Osteoblast (primary cell): ENCODE data around the gene HDAC4. TPM values are rescaled to one million over a fixed set of nuclear protein-coding genes. Genes with fewer than 3 reads are reported as not detected.

Experiments
- DNase-seq: peaks from one replicate; pipeline ENCODE4 v3.0.0; 2011; ENCODE audit warnings: low spot score, mixed read lengths; ENCODE audit not compliant: insufficient read length; ENCODE audit errors: missing footprints
- H2AFZ ChIP-seq: 2 replicates; pipeline ENCODE4 v1.6.0; 2011; ENCODE audit warnings: mild to moderate bottlenecking, low read length
- H3K27ac ChIP-seq: 2 replicates; pipeline ENCODE4 v1.5.1; 2011; ENCODE audit warnings: mild to moderate bottlenecking, low read depth, low read length, moderate library complexity
- H3K27me3 ChIP-seq: 2 replicates; pipeline ENCODE4 v1.6.0; 2012; ENCODE audit warnings: mild to moderate bottlenecking, control low read depth, inconsistent platforms, low read length, moderate library complexity; ENCODE audit not compliant: insufficient read depth
- H3K36me3 ChIP-seq: 2 replicates; pipeline ENCODE4 v1.5.1; 2011; ENCODE audit warnings: mild to moderate bottlenecking, low read length, control low read depth, moderate library complexity; ENCODE audit not compliant: insufficient read depth
- H3K4me1 ChIP-seq: 2 replicates; pipeline ENCODE4 v1.5.1; 2011; ENCODE audit warnings: mild to moderate bottlenecking, low read length, control low read depth, moderate library complexity; ENCODE audit not compliant: insufficient read depth
- H3K4me2 ChIP-seq: 2 replicates; pipeline ENCODE4 v1.6.0; 2011; ENCODE audit warnings: mild to moderate bottlenecking, low read length; ENCODE audit not compliant: insufficient read depth
- H3K4me3 ChIP-seq: fragments of 200-600 bp; sonication (generic); 3 replicates; pipeline ENCODE4 v1.5.1; 2012; ENCODE audit warnings: mild to moderate bottlenecking, low read length, inconsistent platforms; ENCODE audit not compliant: insufficient read depth
- H3K79me2 ChIP-seq: 2 replicates; pipeline ENCODE4 v1.6.0; 2012; ENCODE audit warnings: mild to moderate bottlenecking, low read length, control low read depth, inconsistent platforms; ENCODE audit not compliant: insufficient read depth
- H3K9me3 ChIP-seq: 2 replicates; pipeline ENCODE4 v1.5.1; 2011; ENCODE audit warnings: low read depth, low read length, control low read depth
- H4K20me1 ChIP-seq: 2 replicates; pipeline ENCODE4 v1.6.0; 2012; ENCODE audit warnings: mild to moderate bottlenecking, low read length, control low read depth; ENCODE audit not compliant: insufficient read depth
- total RNA-seq: library from RNA; depleted of rRNA; stranded (reverse); fragments of >200 nt; gene quantifications from 2 replicates; pipeline ENCODE4 v1.2.3, GENCODE V29; 2012
- TF ChIP-seq, protein P1 (sequence below): IDR thresholded peaks from 2 replicates; pipeline ENCODE4 v1.5.1; 2011; ENCODE audit warnings: mild to moderate bottlenecking, low read depth, low read length, moderate library complexity; ENCODE audit errors: extremely low read depth

The HDAC4 gene
- total RNA-seq, 1 donor = 30.8 TPM

DNA sequence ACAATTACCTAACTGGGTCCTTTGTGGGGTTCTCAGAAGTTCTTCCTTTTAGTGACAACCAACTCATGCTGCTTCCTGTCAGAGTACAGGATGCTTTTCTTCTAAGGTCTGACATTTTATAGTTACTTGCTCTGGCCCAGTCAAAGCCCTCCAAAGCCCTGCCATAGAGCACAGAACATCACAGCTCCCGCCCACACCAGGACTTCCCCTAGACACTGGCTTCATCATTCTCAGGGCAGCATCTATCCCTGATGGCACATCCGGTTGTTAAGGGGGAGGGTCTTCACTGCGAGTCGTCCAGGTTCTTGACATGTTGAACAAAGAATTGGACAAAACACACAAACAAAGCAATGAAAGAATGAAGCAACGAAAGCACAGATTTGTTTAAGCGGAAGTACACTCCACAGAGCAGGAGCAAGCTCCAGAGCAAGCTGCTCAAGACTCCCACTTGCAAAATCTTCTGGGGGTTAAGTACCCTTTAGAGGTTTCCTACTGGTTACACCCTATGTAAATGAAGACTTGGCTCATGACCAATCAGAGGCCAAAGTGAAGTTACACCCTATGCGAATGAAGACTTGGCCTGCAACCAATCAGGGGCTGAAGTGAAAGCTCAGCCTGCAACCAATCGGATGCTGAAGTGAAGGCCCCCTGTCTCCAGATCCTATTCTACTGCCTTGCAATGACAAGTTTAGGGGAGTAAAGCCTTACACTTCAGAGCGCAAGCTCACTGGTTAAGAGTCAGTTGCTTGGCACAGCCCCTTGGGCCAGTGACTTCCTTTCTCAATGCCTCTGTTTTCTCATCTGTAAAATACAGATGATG, 79.0 kb downstream of the HDAC4 start:
- peaks cover 16% of the 10 kb centered on the region for H3K79me2 ChIP-seq
- H3K9me3 ChIP-seq = no peaks in the 10 kb centered on the region
- no peak overlapping the region for H3K4me3 ChIP-seq
- peaks cover 16% of the 10 kb centered on the region for H3K4me1 ChIP-seq
- no peaks in the 10 kb centered on the region for H3K27me3 ChIP-seq
- no peaks in the 10 kb centered on the region for H3K36me3 ChIP-seq
- DNase-seq = peak; percentile 57
- no peak overlapping the region for H3K27ac ChIP-seq
- H4K20me1 ChIP-seq = peaks cover 3% of the 10 kb centered on the region
- no peak overlapping the region for H3K4me2 ChIP-seq
- no peak overlapping the region for H2AFZ ChIP-seq
- TF ChIP-seq, protein P1, sequence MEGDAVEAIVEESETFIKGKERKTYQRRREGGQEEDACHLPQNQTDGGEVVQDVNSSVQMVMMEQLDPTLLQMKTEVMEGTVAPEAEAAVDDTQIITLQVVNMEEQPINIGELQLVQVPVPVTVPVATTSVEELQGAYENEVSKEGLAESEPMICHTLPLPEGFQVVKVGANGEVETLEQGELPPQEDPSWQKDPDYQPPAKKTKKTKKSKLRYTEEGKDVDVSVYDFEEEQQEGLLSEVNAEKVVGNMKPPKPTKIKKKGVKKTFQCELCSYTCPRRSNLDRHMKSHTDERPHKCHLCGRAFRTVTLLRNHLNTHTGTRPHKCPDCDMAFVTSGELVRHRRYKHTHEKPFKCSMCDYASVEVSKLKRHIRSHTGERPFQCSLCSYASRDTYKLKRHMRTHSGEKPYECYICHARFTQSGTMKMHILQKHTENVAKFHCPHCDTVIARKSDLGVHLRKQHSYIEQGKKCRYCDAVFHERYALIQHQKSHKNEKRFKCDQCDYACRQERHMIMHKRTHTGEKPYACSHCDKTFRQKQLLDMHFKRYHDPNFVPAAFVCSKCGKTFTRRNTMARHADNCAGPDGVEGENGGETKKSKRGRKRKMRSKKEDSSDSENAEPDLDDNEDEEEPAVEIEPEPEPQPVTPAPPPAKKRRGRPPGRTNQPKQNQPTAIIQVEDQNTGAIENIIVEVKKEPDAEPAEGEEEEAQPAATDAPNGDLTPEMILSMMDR = no peak

DNA sequence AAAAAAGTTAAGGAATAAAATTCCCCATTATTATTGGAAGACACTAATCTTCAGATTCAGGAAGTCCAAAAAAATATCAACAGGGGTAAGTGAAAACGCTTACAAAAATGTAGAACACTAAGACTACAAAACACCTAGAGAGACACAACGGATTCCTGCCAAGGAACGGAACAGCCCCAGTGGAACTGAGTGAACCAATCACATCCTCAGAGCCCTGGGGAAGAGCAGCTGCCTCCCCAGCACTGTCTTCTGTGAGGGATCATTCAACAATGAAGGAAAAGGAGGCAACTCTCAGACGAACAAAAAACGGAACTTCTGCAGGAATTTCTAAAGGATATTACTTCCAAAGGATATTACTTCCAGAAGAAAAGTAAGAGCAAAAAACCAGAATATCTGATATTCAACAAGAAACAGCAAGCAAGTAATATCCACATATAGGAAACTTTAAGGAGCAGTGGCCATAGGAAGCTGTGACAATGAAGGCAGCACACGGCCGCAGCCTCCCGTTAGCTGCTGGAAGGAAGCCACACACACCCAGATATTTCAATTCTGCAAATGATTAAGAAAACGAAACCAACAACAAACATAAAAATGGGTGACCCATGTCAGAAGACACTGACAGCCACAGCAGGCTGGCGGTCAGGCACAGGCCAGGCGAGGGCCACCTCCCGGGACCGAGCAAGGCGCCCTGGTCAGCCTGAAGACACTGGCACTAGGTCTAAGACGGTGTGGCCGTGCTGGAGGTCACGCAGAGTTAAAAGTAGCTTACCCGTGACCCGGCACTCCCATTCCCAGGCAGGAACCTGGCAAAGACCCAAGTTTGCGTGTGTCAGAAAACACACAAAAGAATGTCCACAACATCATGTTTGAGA, 81.8 kb downstream of the HDAC4 start:
- Histone ChIP-seq H3K36me3 (no peaks in the 10 kb centered on the region), H4K20me1 (peaks cover 3% of the 10 kb centered on the region), H3K27me3 (no peaks in the 10 kb centered on the region), H3K27ac (no peak overlapping the region), H3K4me1 (peaks cover 16% of the 10 kb centered on the region), H2AFZ (peak overlapping the region; percentile 9), H3K4me3 (peak overlapping the region; percentile 14), H3K79me2 (peaks cover 14% of the 10 kb centered on the region), H3K4me2 (peak overlapping the region; percentile 38), H3K9me3 (no peaks in the 10 kb centered on the region)
- TF ChIP-seq, protein P1 = no peak
- peak; percentile 79 for DNase-seq

DNA sequence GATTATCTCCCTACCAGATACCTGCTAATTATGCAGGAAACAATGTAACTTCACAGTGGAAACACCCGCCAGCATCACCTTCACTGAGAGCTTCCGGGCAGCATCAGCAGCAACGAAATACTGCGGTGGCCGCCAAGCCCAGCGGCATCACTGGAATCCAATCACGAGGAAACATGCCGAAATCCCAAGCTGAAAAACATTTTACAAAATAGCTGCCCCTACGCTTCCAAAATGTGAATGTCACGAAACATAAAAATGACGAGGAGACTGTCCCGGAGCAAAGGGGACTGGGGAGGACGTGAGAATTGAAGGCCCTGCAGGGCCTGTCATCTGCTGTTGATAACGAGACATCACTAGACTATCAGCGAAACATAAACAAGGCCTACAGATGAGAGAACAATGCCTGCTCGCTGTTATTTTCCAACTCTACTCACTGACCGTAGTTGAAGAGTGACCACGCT, 82.6 kb downstream of the HDAC4 start:
- no peak overlapping the region for H3K27ac ChIP-seq

More for the DNA sequence above, 82.6 kb downstream of the HDAC4 start:
- Histone ChIP-seq H2AFZ (no peak overlapping the region), H3K79me2 (peaks cover 12% of the 10 kb centered on the region), H4K20me1 (peaks cover 3% of the 10 kb centered on the region), H3K4me3 (no peak overlapping the region), H3K9me3 (no peaks in the 10 kb centered on the region), H3K4me1 (peaks cover 14% of the 10 kb centered on the region), H3K4me2 (no peak overlapping the region), H3K36me3 (no peaks in the 10 kb centered on the region), H3K27me3 (no peaks in the 10 kb centered on the region)
- DNase-seq = no peak
- TF ChIP-seq, protein P1 = no peak
